ENCODE measurements around the gene CLHC1.
"Not testable (repeated sequence)": the region's sequence is repeated elsewhere in the genome, so short reads cannot be mapped to it uniquely, and the experiment has no call there.

CLHC1 gene

DNA sequence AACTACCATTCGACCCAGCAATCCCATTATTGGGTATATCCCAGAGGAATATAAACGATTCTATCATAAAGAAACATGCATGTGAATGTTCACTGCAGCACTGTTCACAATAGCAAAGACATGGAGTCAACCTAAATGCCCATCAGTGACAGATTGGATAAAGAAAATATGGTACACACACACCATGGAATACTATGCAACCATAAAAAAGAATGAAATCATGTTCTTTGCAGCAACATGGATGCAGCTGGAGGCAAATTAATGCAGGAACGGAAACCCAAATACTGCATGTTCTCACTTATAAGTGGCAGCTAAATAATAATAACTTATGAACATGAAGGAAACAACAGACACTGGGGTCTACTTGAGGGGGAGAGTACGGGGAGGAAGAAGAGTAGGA lies 105.5 kb downstream of the CLHC1 start:
- not testable (repeated sequence) for H3K4me1 Mint-ChIP-seq (ENCODE audit: low read depth); H3K4me3 Mint-ChIP-seq; H3K27ac Mint-ChIP-seq; H3K36me3 Mint-ChIP-seq (ENCODE audit: low read depth)
- peaks cover 15% of the 10 kb centered on the region for H3K9me3 Mint-ChIP-seq
- H3K27me3 Mint-ChIP-seq (ENCODE audit: low read depth) = peaks cover 11% of the 10 kb centered on the region
